ENCODE measurements around the gene NAA50. TPM values are rescaled to one million over a fixed set of nuclear protein-coding genes. Genes with fewer than 3 reads are reported as not detected.

The NAA50 gene
- total and polyA plus RNA-seq, 9 donors: 41.1 to 114 (median 89.7) TPM

GRCh38 chr3:113783980-113784379 lies 37.9 kb upstream of the NAA50 start:
- 75 to 81% (median 78%) methylated on average over 4 of the region's 4 CpGs for WGBS, 3 donors
- intact Hi-C loops (cut with DNase I): no loop called here
- no peak overlapping the region for H3K27ac ChIP-seq
- no peak overlapping the region for H3K4me3 ChIP-seq
- H3K27me3 ChIP-seq: no peaks in the 10 kb centered on the region
- TF ChIP-seq POLR2A (IDR thresholded peaks at IDR 0.05) (no peak), EP300 (IDR thresholded peaks at IDR 0.05) (no peak), CTCF (IDR thresholded peaks at IDR 0.05) (no peak)
- no peaks in the 10 kb centered on the region for H3K36me3 ChIP-seq
- H3K9me3 ChIP-seq: no peaks in the 10 kb centered on the region
- H3K4me1 ChIP-seq (ENCODE audit: insufficient read depth): no peaks in the 10 kb centered on the region
- DNase-seq: no peak

GRCh38 chr3:113783463-113783862 lies 37.4 kb upstream of the NAA50 start:
- no peaks in the 10 kb centered on the region for H3K36me3 ChIP-seq

GRCh38 chr3:113776564-113776963 lies 30.5 kb upstream of the NAA50 start:
- H3K4me1 ChIP-seq (ENCODE audit: insufficient read depth): peaks cover 4% of the 10 kb centered on the region
- H3K27me3 ChIP-seq: no peaks in the 10 kb centered on the region
- no peaks in the 10 kb centered on the region for H3K36me3 ChIP-seq
- no peak for TF ChIP-seq POLR2A (IDR thresholded peaks at IDR 0.05)
- TF ChIP-seq CTCF (IDR thresholded peaks at IDR 0.05): no peak
- TF ChIP-seq EP300 (IDR thresholded peaks at IDR 0.05): no peak
- 87 to 90% (median 89%) methylated on average over 3 of the region's 3 CpGs for WGBS, 3 donors
- no peak overlapping the region for H3K27ac ChIP-seq
- no peak overlapping the region for H3K4me3 ChIP-seq
- DNase-seq: no peak
- no peaks in the 10 kb centered on the region for H3K9me3 ChIP-seq
- intact Hi-C loops (cut with DNase I): no loop called here

More at GRCh38 chr3:113783463-113783862, 37.4 kb upstream of the NAA50 start:
- Histone ChIP-seq H3K27me3 (no peaks in the 10 kb centered on the region), H3K4me1 (ENCODE audit: insufficient read depth) (no peaks in the 10 kb centered on the region), H3K27ac (no peak overlapping the region), H3K9me3 (no peaks in the 10 kb centered on the region), H3K4me3 (no peak overlapping the region)
- intact Hi-C loops (cut with DNase I): no loop called here
- TF ChIP-seq EP300 (IDR thresholded peaks at IDR 0.05) (no peak), POLR2A (IDR thresholded peaks at IDR 0.05) (no peak), CTCF (IDR thresholded peaks at IDR 0.05) (no peak)
- DNase-seq: no peak

- H3K27ac ChIP-seq: no peak overlapping the region
- 96 to 97% (median 96%) methylated on average over 1 of the region's 1 CpG for WGBS, 3 donors
- no peaks in the 10 kb centered on the region for H3K9me3 ChIP-seq
- no peak for DNase-seq
- no peaks in the 10 kb centered on the region for H3K27me3 ChIP-seq
- H3K4me1 ChIP-seq (ENCODE audit: insufficient read depth): peaks cover 4% of the 10 kb centered on the region
- intact Hi-C loops (cut with DNase I): no loop called here
- TF ChIP-seq CTCF (IDR thresholded peaks at IDR 0.05) (no peak), EP300 (IDR thresholded peaks at IDR 0.05) (no peak)
- H3K4me3 ChIP-seq: no peak overlapping the region
- H3K36me3 ChIP-seq: no peaks in the 10 kb centered on the region
Observed at GRCh38 chr3:113775516-113775915, 29.5 kb upstream of the NAA50 start.

GRCh38 chr3:113773381-113773780 lies 27.3 kb upstream of the NAA50 start:
- H3K27me3 ChIP-seq: no peaks in the 10 kb centered on the region
- DNase-seq: no peak
- H3K4me3 ChIP-seq: no peak overlapping the region
- peaks cover 4% of the 10 kb centered on the region for H3K4me1 ChIP-seq (ENCODE audit: insufficient read depth)
- no peak overlapping the region for H3K27ac ChIP-seq
- H3K9me3 ChIP-seq: no peaks in the 10 kb centered on the region
- WGBS, 3 donors: 44 to 56% (median 55%) methylated on average over 3 of the region's 3 CpGs
- intact Hi-C loops (cut with DNase I): no loop called here
- TF ChIP-seq CTCF (IDR thresholded peaks at IDR 0.05) (no peak), EP300 (IDR thresholded peaks at IDR 0.05) (no peak), POLR2A (IDR thresholded peaks at IDR 0.05) (no peak)
- H3K36me3 ChIP-seq: no peaks in the 10 kb centered on the region

Data from ovary (tissue), 9 donors.